Measurements from ENCODE around the gene ALK. TPM values are rescaled to one million over a fixed set of nuclear protein-coding genes. Genes with fewer than 3 reads are reported as not detected.

Gene ALK
- total and polyA plus RNA-seq, 2 donors (not counting 1 experiment from before 2014, with no cell fraction given): under 0.01 to 0.02 TPM

- Histone ChIP-seq H3K79me2 (ENCODE audit: control insufficient read depth, insufficient read depth, low read length) (no peaks in the 10 kb centered on the region), H3K27me3 (ENCODE audit: control insufficient read depth, insufficient read depth, low read length) (peaks cover 4% of the 10 kb centered on the region), H3K4me3 (replicated peaks in 1 of 4; ENCODE audit: control extremely low read depth in 1 of 4, insufficient read depth in 1 of 4, low read depth in 3 of 4, low read length in 4 of 4) (no peak overlapping the region), H2AFZ (ENCODE audit: low read length) (no peak overlapping the region), H4K20me1 (ENCODE audit: control insufficient read depth, extremely low read depth, insufficient read depth, low read length) (no peaks in the 10 kb centered on the region), H3K9me3 (ENCODE audit: control insufficient read depth, insufficient read depth, low read depth, low read length) (no peaks in the 10 kb centered on the region), H3K9ac (ENCODE audit: insufficient read depth, low read length) (no peak overlapping the region), H3K36me3 (ENCODE audit: control insufficient read depth, insufficient read depth, low read length) (no peaks in the 10 kb centered on the region), H3K27ac (ENCODE audit: insufficient read depth, low read length) (no peak overlapping the region), H3K4me1 (ENCODE audit: control insufficient read depth, extremely low read depth, insufficient read depth, low read length) (no peaks in the 10 kb centered on the region), H3K4me2 (ENCODE audit: extremely low read depth, insufficient read depth, low read length) (no peak overlapping the region)
- no peak for TF ChIP-seq CTCF (conservative IDR thresholded peaks at IDR 0.05 in 1 of 2, IDR thresholded peaks at IDR 0.05 in 1 of 2; ENCODE audit: low read depth in 1 of 2, low read length in 2 of 2)
- TF ChIP-seq EZH2 (IDR thresholded peaks at IDR 0.05; ENCODE audit: low read length, missing control alignments): no peak
- DNase-seq (ENCODE audit: low read depth in 2 of 2): no peak
Measured at GRCh38 chr2:29242621-29243375, 678.6 kb downstream of the ALK start.

- peaks cover 4% of the 10 kb centered on the region for H3K27me3 ChIP-seq (ENCODE audit: control insufficient read depth, insufficient read depth, low read length)
- H3K4me1 ChIP-seq (ENCODE audit: control insufficient read depth, extremely low read depth, insufficient read depth, low read length): no peaks in the 10 kb centered on the region
- no peak overlapping the region for H3K27ac ChIP-seq (ENCODE audit: insufficient read depth, low read length)
- H3K4me2 ChIP-seq (ENCODE audit: extremely low read depth, insufficient read depth, low read length): no peak overlapping the region
- no peaks in the 10 kb centered on the region for H3K79me2 ChIP-seq (ENCODE audit: control insufficient read depth, insufficient read depth, low read length)
- H3K9ac ChIP-seq (ENCODE audit: insufficient read depth, low read length): no peak overlapping the region
- no peak overlapping the region for H3K4me3 ChIP-seq (replicated peaks in 1 of 4; ENCODE audit: control extremely low read depth in 1 of 4, insufficient read depth in 1 of 4, low read depth in 3 of 4, low read length in 4 of 4)
- TF ChIP-seq CTCF (conservative IDR thresholded peaks at IDR 0.05 in 1 of 2, IDR thresholded peaks at IDR 0.05 in 1 of 2; ENCODE audit: low read depth in 1 of 2, low read length in 2 of 2): no peak
- no peak for TF ChIP-seq EZH2 (IDR thresholded peaks at IDR 0.05; ENCODE audit: low read length, missing control alignments)
- H3K9me3 ChIP-seq (ENCODE audit: control insufficient read depth, insufficient read depth, low read depth, low read length): no peaks in the 10 kb centered on the region
- H3K36me3 ChIP-seq (ENCODE audit: control insufficient read depth, insufficient read depth, low read length): no peaks in the 10 kb centered on the region
- no peak for DNase-seq (ENCODE audit: low read depth in 2 of 2)
- no peaks in the 10 kb centered on the region for H4K20me1 ChIP-seq (ENCODE audit: control insufficient read depth, extremely low read depth, insufficient read depth, low read length)
- H2AFZ ChIP-seq (ENCODE audit: low read length): no peak overlapping the region
Measured at GRCh38 chr2:29241955-29242565, 679.3 kb downstream of the ALK start.

- no peak overlapping the region for H2AFZ ChIP-seq (ENCODE audit: low read length)
- H3K9me3 ChIP-seq (ENCODE audit: control insufficient read depth, insufficient read depth, low read depth, low read length): no peaks in the 10 kb centered on the region
- peaks cover 4% of the 10 kb centered on the region for H3K27me3 ChIP-seq (ENCODE audit: control insufficient read depth, insufficient read depth, low read length)
- no peaks in the 10 kb centered on the region for H3K4me1 ChIP-seq (ENCODE audit: control insufficient read depth, extremely low read depth, insufficient read depth, low read length)
- DNase-seq (ENCODE audit: low read depth in 2 of 2): no peak
- H3K4me3 ChIP-seq (replicated peaks in 1 of 4; ENCODE audit: control extremely low read depth in 1 of 4, insufficient read depth in 1 of 4, low read depth in 3 of 4, low read length in 4 of 4): no peak overlapping the region
- H3K9ac ChIP-seq (ENCODE audit: insufficient read depth, low read length): no peak overlapping the region
- H3K4me2 ChIP-seq (ENCODE audit: extremely low read depth, insufficient read depth, low read length): no peak overlapping the region
- no peaks in the 10 kb centered on the region for H3K36me3 ChIP-seq (ENCODE audit: control insufficient read depth, insufficient read depth, low read length)
- no peaks in the 10 kb centered on the region for H3K79me2 ChIP-seq (ENCODE audit: control insufficient read depth, insufficient read depth, low read length)
- no peak overlapping the region for H3K27ac ChIP-seq (ENCODE audit: insufficient read depth, low read length)
- H4K20me1 ChIP-seq (ENCODE audit: control insufficient read depth, extremely low read depth, insufficient read depth, low read length): no peaks in the 10 kb centered on the region
- no peak for TF ChIP-seq CTCF (conservative IDR thresholded peaks at IDR 0.05 in 1 of 2, IDR thresholded peaks at IDR 0.05 in 1 of 2; ENCODE audit: low read depth in 1 of 2, low read length in 2 of 2)
- TF ChIP-seq EZH2 (IDR thresholded peaks at IDR 0.05; ENCODE audit: low read length, missing control alignments): no peak
Measured at GRCh38 chr2:29241341-29241740, 680.0 kb downstream of the ALK start.
